Stomach smooth muscle (tissue), 2 donors: Measurements from ENCODE around the gene PRDM15.

Experiments
- H3K27ac ChIP-seq: one replicate; pipeline ENCODE4 v1.7.0; 2013; ENCODE audit warnings: mild to moderate bottlenecking, low read length, inconsistent platforms
- H3K27me3 ChIP-seq, 2 donors: one replicate each; pipeline ENCODE4 v1.7.0; 2013; ENCODE audit warnings: low read length in 2 of 2; ENCODE audit not compliant: insufficient read depth in 2 of 2, control insufficient read depth in 1 of 2
- H3K36me3 ChIP-seq, 2 donors: one replicate each; pipeline ENCODE4 v1.7.0; 2013; ENCODE audit warnings: low read length in 2 of 2; ENCODE audit not compliant: control insufficient read depth in 2 of 2, insufficient read depth in 2 of 2
- H3K4me1 ChIP-seq: one replicate; pipeline ENCODE4 v1.7.0; 2013; ENCODE audit warnings: low read length; ENCODE audit not compliant: control insufficient read depth, insufficient read depth
- H3K4me3 ChIP-seq, 2 donors: one replicate each; pipeline ENCODE4 v1.7.0; 2013; ENCODE audit warnings: low read length in 2 of 2
- H3K9ac ChIP-seq, 2 donors: one replicate each; pipeline ENCODE4 v1.7.0; 2013; ENCODE audit warnings: low read length in 2 of 2, mild to moderate bottlenecking in 1 of 2
- H3K9me3 ChIP-seq, 2 donors: one replicate each; pipeline ENCODE4 v1.7.0; 2013; ENCODE audit warnings: low read length in 2 of 2; ENCODE audit not compliant: control insufficient read depth in 2 of 2
- donor health status: healthy.
- donor health status: Pancreatic carcinoma.

Gene PRDM15

DNA sequence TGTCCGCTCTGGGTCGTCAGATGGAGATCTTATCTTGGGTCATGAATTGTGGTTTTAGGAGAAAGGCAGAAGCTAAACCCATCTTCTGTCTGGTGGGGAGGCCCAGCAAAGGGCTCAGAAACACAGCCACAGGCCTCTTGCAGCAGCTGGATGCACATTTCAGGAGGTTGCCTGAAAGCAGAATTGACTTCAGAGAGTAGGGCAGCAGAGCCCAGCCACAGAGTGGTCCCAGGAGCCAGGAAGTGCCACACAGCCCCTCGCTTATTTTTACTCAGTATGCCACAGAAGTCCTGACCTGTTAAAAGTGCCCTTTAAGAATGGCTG is 104.0 kb downstream of the PRDM15 start:
- Histone ChIP-seq H3K9me3 (no peaks in the 10 kb centered on the region), H3K27me3 (peaks cover 47 to 49% of the 10 kb centered on the region in 2 donors), H3K27ac (no peak overlapping the region), H3K9ac (no peak overlapping the region), H3K4me1 (peaks cover 5% of the 10 kb centered on the region), H3K4me3 (no peak overlapping the region), H3K36me3 (no peaks in the 10 kb centered on the region)

DNA sequence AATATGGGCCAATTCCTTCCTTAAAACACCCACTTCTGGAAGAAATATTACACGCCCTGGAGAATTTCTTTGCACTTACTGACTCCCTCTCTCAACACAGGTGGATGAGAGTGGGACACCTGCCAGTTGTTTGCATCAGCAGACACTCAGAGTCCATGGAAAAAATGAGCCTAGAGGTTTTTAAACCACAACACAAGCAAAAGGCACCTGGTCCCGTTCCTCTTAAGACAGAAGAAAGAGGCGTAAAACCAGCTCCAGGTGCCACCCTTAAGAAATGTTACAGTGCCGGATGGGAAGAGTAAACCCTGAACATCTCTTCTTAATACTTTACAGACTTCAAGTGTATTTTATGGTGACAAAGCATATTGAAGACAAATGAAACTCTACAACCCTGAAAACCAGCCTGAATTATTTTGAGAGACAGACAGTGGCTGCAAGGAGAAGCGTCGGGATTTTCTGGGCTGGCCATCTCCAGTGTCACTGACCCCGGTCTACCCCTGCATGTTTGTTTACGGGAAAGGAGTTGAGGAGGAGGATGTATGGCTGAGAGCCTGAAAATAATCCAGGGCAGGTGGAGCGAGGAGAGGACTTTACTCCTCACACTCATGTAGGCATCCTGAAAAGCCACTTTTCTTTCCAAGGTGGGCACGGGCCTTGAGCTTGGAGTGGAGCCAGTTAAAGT is 104.5 kb downstream of the PRDM15 start:
- no peak overlapping the region for H3K9ac ChIP-seq
- H3K27me3 ChIP-seq, result peaks cover 47 to 48% of the 10 kb centered on the region in 2 donors
- no peak overlapping the region for H3K27ac ChIP-seq
- H3K4me3 ChIP-seq, result no peak overlapping the region
- no peaks in the 10 kb centered on the region for H3K36me3 ChIP-seq
- H3K9me3 ChIP-seq, result no peaks in the 10 kb centered on the region
- H3K4me1 ChIP-seq, result peaks cover 5% of the 10 kb centered on the region

DNA sequence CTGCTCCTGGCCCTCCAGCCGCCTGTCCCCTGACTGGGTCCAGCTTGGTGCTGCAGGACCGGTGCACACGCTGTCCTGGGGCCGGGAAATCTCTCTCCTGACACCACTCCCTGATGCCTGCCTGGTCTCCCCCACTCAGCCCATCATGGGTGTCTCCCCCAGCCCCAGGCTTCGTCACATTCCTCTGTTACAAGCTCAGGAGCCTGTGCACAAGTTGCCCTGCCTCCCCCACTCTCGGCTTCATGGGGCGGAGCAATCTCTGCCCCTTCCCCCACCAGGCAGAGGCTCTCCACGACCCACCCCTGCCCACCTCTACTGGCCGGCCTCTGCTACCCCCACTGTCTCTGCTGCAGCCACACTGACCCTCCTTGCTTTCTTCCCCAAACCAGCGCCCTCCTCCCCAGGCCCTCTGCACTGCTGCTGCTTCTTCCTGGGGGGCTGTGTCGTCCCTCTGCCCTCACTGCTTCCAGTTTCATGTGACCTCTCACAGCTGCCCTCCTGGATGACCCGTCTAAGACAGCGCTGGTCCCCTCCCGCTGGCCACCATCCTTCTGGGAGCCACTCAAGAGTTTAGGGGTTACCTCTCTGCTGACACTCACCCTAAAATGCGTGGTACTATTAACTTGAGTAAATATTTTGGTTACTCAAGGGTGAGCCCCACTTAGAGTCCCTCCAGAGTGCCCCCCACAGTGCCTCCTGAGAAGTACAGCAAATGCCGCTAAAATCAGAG is 106.6 kb downstream of the PRDM15 start:
- H3K36me3 ChIP-seq, result no peaks in the 10 kb centered on the region
- no peaks in the 10 kb centered on the region for H3K9me3 ChIP-seq
- peaks cover 60% of the 10 kb centered on the region in 2 donors for H3K27me3 ChIP-seq
- peaks cover 11% of the 10 kb centered on the region for H3K4me1 ChIP-seq
- no peak overlapping the region for H3K9ac ChIP-seq
- no peak overlapping the region for H3K4me3 ChIP-seq
- no peak overlapping the region for H3K27ac ChIP-seq

DNA sequence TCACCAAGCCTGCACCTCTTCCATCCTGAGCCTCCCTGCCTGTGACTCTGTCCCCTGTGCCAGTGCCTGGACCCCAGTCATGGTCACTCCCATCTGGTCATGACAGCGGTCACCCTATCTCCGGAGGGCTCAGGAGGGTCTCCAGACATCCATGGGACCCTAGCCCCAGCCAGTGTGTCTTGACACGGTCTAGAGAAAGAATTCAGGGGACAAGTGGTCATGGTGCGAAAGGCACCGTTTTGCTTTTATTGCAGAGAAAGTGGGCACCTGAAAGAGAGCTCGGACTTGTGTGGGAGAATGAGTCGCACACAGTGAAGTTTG is 107.6 kb downstream of the PRDM15 start:
- Histone ChIP-seq H3K27me3 (peaks cover 63 to 69% of the 10 kb centered on the region in 2 donors), H3K4me1 (peaks cover 11% of the 10 kb centered on the region), H3K36me3 (no peaks in the 10 kb centered on the region), H3K4me3 (no peak overlapping the region), H3K9ac (no peak overlapping the region), H3K27ac (no peak overlapping the region), H3K9me3 (no peaks in the 10 kb centered on the region)

DNA sequence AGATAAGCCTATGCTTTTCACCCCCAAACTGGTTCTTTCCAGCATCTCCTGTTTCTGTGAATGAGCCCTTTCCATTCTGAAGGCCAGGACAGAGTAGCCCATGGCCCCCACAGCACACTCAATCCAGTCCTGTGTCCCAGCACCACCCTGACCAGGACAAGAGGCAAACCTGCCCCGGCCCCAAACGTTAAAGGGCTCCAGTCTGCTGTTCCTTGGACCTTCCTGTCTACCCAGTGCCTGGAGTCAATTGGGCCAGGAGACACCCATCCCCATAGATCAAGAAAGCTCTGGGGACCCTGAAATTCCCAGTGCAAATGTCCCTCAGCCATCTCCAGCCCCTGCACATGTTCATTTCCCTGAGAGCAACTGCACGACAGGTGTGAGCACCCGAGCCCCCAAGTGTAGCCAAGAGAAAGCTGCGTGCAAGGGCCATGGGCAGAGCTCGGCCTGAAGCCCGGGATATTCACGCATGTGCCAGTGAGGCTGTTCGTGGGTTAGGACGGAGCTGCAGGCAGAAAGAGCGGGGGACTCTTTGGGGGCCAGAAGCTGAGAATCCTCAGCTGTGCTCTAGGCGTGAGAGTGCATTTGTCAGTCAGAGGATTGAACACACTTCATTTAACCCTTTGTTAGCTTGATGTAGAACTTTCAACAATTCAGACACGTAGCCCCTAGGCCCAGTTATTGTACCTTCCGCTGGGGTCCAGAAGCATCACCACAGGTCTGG is 108.1 kb downstream of the PRDM15 start:
- no peak overlapping the region for H3K4me3 ChIP-seq
- H3K36me3 ChIP-seq, result no peaks in the 10 kb centered on the region
- H3K27me3 ChIP-seq, result peaks cover 65 to 74% of the 10 kb centered on the region in 2 donors
- no peaks in the 10 kb centered on the region for H3K9me3 ChIP-seq
- H3K9ac ChIP-seq, result no peak overlapping the region
- H3K27ac ChIP-seq, result no peak overlapping the region
- peaks cover 17% of the 10 kb centered on the region for H3K4me1 ChIP-seq

DNA sequence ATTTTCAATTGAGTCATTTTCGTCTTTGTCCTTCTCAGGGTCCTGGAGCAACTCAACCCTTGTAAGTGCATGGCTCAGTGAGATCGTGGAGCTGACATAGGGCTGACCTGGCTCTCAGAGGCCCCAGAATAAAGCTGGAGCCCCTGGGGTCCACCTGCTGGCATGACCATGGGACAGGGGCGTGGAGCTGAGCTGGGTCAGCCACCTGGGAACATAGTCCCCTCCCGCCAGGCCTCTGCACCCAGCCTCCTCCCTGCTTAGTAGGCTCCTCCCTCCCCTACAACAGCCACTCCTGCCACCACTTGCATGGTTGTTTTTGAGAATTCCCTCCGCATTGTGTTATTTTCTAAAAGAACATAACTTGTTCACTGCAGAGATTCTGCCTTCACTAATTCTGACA is 109.2 kb downstream of the PRDM15 start:
- Histone ChIP-seq H3K36me3 (no peaks in the 10 kb centered on the region), H3K27ac (no peak overlapping the region), H3K9me3 (no peaks in the 10 kb centered on the region), H3K4me1 (peaks cover 18% of the 10 kb centered on the region), H3K27me3 (peaks cover 69 to 79% of the 10 kb centered on the region in 2 donors), H3K9ac (no peak overlapping the region), H3K4me3 (no peak overlapping the region)

DNA sequence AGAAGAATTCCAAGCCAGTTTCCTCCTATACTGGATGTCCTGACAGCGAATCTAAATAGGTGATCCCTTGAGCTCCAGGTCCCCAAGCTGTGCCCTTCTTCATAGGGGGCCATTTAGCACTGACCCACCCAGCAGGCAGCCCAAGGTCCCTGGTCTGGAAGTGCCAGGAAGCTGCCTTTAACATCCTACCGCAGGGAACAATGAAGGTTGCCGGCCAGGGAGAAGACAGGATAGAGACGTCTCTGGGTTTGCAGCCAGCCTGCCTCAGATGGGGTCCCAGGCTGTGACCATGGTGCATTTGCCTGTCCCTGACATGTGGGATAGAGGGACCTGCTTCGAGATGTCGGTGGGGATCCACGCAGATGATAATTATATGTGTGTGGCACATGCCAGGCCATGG is 109.6 kb downstream of the PRDM15 start:
- H3K4me1 ChIP-seq, result peaks cover 18% of the 10 kb centered on the region
- H3K4me3 ChIP-seq, result no peak overlapping the region
- H3K27ac ChIP-seq, result no peak overlapping the region
- no peak overlapping the region for H3K9ac ChIP-seq
- H3K9me3 ChIP-seq, result no peaks in the 10 kb centered on the region
- peaks cover 71 to 79% of the 10 kb centered on the region in 2 donors for H3K27me3 ChIP-seq
- H3K36me3 ChIP-seq, result no peaks in the 10 kb centered on the region

DNA sequence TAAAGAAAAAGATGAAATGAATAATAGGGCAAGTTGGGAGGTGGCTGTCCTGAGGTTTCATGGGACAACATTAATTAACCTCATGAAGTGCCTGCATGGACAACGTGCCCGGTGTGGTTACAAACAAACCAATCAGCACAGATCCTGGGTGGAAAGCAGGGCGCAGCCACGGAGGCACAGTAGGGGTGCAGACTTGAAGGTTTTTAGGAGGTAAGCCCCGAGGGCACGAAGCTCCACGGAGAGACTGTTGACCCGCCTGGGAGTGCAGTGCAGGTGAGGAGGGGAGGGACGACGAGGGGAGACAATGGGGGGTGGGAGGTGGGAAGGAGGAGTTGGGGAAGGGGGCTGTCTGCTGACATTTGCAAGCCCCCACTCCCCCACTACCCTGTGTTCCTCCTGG is 110.0 kb downstream of the PRDM15 start:
- H3K4me1 ChIP-seq, result peaks cover 18% of the 10 kb centered on the region
- no peak overlapping the region for H3K9ac ChIP-seq
- no peaks in the 10 kb centered on the region for H3K36me3 ChIP-seq
- no peaks in the 10 kb centered on the region for H3K9me3 ChIP-seq
- peaks cover 75 to 82% of the 10 kb centered on the region in 2 donors for H3K27me3 ChIP-seq
- no peak overlapping the region for H3K27ac ChIP-seq
- H3K4me3 ChIP-seq, result peak overlapping the region in 1 of 2 donors; percentile 66

DNA sequence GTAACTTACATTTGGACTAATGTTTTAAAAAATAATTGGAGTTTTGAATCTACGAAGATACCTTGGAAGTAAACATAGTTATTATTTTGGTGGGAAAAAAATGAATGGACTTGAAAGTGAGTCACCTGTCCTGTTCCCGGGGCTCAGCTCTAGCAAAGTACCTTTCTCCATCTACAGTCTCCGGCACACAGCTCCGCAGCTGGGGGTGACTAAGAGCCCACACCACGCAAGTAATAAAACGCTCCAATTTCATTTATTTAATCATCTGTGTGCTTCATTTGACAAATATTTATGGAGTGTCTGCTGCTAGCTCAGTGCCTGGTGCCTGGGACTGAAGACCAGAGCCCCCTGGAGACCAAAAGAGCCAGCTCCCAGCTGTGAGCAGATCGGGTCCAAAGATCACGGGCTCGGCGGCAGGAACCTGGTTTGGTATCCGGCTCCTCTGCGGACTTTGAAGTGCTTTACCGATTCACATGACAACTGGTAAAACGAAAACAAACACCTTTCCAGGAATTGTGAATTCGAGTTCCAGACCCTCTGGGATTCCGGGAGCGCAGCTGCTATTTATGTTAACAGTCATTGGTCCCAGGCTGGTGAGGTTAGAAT is 110.6 kb downstream of the PRDM15 start:
- Histone ChIP-seq H3K9me3 (no peaks in the 10 kb centered on the region), H3K4me1 (peaks cover 18% of the 10 kb centered on the region), H3K27me3 (peaks cover 75 to 88% of the 10 kb centered on the region in 2 donors), H3K36me3 (no peaks in the 10 kb centered on the region), H3K9ac (no peak overlapping the region), H3K4me3 (peak overlapping the region; percentile 17 to 66), H3K27ac (no peak overlapping the region)

DNA sequence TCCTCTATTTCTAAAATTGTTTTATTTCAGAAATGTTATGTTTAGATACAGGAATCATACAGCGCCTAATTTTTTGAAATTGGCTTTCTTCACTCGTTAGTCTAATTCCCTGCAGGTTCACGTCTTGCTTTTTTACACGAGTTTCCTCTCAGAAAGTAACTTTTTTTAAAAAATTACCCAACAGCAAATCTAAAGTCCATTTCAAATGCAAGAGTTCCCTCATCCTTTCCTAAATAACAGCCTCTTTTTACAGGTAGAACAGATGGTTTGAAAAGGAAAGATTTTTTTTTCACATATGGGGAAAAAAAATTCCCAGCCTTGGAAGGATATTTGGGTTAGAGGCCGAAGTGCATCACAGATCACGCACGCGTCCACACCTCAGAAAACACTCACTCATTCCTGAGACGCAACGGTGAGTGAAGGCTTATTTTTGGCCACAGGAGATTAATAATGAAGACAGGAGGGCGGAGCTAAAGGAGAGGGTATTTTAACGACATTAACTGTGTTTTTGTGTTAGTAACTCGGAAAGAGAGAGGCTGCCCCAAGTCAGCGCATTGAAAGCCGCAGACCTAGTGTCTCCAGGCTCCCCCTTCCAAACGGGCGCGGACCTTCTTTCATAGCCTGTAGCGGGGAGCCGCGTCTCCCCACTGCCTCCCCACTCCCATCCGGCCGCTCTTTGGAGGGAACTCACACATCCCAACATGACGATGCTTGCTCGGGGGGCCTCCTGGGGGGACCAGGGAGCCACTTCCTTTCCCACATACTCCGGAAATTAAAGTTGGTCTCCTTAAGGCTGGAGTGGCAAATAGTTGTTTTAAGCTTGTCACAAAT is 111.3 kb downstream of the PRDM15 start:
- Histone ChIP-seq H3K36me3 (no peaks in the 10 kb centered on the region), H3K9me3 (no peaks in the 10 kb centered on the region), H3K9ac (no peak overlapping the region), H3K27ac (no peak overlapping the region), H3K4me3 (no peak overlapping the region), H3K4me1 (peaks cover 18% of the 10 kb centered on the region), H3K27me3 (peaks cover 76 to 91% of the 10 kb centered on the region in 2 donors)
